Stimulated activated CD8-positive, alpha-beta memory T cell treated with anti-CD3 and anti-CD28 coated beads, Interleukin-7, amount 100 ng/mL, for 24 hours (primary cell): ENCODE data around the gene KCNK7.

Experiments
- DNase-seq: peaks from one replicate; pipeline ENCODE4 v3.0.0-alpha.2; 2020; ENCODE audit warnings: low read depth

KCNK7 gene

DNA sequence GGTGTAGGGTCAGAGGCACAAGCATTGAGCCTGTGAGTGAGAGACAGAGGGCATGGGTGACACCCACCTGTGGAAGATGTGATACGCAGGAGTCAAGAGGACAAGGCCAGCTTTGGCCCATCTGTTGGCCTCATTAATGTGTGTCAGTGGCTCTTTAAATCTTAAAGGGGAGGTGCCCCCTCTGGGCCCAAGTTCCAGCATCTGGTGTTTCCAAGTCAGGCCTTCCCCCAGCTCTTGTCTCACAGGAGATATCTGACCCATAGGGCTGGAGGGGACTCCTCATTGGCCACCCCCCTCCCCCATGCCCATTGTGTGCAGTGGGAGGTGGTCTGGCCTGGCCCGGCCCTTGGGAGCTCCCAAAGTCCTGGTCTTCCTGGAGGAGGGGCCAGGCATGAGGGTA, 8.9 kb downstream of the KCNK7 start:
- no peak for DNase-seq

- DNase-seq, result no peak
These were observed 9.4 kb downstream of the KCNK7 start for GRCh38 chr11:65586247-65586630.

DNA sequence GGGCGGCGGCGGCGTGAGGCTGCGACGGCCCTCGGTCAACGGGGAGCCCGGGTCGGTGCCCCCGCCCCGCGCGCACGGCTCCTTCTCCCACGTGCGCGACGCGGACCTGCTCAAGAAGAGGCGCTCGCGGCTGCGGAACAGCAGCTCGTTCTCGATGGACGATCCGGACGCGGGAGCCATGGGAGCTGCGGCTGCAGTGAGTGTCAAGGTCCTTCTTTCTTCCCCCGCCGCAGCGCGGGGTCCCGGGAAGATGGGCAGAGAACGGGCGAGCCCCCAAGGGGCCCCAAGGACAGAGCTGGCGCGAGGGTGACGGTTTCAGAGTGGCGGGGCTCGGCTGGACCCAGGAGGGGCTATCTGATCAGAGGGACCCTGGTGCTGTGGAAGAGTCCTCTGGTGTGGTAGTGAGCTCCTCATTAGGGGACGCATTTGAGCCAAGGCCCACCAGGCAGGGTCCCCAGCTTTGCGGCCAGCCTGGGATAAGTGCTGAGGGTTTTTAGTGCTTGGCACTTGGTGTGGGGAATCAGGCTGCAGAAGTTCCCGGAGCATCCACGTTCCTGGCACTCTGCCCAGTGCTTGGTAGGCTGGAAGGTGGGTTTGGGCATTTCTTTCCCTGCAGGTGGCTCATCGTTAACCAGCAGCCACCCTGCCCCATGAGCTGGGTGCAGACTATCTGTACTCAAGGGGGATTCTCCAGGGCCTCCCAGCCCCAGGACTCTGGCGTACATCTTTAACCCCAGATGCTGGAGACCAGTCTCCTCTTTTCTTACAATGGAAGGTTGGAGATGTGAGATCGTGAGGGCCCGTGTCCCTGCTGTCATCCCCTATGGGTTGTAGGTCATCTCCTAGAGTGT, 10.0 kb downstream of the KCNK7 start:
- no peak for DNase-seq

DNA sequence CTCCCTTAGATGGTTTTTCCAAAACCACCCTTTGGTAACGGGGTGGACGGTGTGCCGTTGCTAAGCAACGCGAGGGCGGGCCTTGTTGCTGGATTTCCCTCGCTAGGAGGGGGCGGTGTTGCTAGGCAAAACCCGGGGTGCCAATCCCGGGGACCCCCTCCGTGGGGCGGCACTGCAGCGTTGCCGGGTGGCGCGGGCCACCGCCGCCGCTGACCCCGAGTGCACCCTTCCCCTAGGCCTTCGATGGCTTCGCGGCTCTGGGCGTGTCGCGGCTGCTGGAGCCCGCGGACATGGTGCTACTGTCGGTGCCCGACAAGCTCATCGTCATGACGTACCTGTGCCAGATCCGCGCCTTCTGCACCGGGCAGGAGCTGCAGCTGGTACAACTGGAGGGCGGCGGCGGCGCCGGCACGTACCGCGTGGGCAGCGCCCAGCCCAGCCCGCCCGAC, 10.9 kb downstream of the KCNK7 start:
- DNase-seq, result no peak

DNA sequence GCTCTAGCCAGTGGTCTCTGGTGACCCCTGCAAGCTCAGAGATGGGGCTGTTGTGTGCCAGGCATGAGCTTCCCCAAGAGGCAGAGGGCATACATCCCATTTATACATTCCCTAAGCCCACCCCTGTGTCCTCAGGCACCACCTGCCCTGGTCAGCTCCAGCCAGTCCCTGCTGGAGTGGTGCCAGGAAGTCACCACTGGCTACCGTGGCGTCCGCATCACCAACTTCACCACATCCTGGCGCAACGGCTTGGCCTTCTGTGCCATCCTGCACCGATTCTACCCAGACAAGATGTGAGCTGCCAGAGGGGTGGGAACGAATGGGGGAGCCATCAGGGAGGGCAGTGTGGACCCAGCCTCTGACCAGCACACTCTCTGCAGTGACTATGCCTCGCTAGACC, 11.5 kb downstream of the KCNK7 start:
- no peak for DNase-seq

DNA sequence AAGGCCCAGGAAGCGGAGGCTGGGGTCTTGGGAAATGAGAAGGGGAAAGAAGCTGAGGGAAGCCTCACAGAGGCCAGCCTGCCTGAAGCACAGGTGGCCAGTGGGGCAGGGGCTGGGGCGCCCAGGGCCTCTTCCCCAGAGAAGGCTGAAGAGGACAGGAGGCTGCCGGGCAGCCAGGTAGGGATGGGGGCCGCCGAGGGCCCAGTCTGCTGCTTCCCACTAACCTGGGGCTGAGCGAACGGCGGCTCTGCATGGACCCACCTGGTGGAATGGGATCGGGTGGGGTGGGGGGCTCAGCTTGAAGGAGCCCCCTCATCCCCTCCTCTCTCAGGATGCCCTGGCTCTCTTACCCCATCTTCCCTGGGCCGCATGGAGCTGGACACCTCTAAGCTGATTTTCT, 12.0 kb downstream of the KCNK7 start:
- DNase-seq, result no peak

DNA sequence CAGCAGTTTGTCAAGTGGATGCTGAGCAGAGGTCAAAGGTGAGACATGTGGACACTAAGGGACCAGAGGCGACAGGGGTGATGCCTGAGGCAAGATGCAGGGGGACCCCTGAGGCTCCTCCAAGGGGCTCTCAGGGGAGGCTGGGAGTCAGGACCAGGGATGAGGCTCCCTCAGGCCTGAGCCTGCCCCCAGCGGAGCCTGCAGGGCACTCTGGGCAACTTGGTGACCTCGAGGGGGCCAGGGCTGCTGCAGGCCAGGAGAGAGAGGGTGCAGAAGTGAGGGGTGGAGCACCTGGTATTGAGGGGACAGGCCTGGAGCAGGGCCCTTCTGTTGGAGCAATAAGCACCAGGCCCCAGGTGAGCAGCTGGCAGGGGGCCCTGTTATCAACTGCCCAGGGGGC, 13.7 kb downstream of the KCNK7 start:
- no peak for DNase-seq

- DNase-seq, result no peak
These were observed 14.8 kb downstream of the KCNK7 start for GRCh38 chr11:65580756-65581155.

GRCh38 chr11:65580031-65580692, 15.4 kb downstream of the KCNK7 start:
- no peak for DNase-seq

GRCh38 chr11:65579291-65579690, 16.3 kb downstream of the KCNK7 start:
- DNase-seq, result no peak

GRCh38 chr11:65578667-65579066, 16.9 kb downstream of the KCNK7 start:
- no peak for DNase-seq

- DNase-seq, result no peak
These were observed 17.5 kb downstream of the KCNK7 start for GRCh38 chr11:65578134-65578533.

DNA sequence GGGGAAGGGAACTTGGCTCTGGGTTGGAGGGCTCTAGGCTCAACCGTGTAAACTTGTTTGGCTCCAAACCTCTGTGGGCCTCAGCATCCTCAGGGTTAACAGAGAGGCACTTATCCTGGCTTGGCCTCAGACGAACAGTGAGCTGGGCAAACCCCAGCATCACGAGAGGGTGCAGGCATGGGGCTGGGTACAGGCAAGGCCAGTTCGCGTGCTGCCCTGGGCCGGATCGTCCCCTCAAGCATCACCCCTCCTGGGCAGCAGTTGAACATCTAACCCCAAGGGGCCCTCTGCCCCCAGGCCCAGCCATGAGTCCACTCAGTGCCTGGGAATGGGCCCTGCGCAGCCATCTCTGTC, 17.9 kb downstream of the KCNK7 start:
- DNase-seq, result no peak

DNA sequence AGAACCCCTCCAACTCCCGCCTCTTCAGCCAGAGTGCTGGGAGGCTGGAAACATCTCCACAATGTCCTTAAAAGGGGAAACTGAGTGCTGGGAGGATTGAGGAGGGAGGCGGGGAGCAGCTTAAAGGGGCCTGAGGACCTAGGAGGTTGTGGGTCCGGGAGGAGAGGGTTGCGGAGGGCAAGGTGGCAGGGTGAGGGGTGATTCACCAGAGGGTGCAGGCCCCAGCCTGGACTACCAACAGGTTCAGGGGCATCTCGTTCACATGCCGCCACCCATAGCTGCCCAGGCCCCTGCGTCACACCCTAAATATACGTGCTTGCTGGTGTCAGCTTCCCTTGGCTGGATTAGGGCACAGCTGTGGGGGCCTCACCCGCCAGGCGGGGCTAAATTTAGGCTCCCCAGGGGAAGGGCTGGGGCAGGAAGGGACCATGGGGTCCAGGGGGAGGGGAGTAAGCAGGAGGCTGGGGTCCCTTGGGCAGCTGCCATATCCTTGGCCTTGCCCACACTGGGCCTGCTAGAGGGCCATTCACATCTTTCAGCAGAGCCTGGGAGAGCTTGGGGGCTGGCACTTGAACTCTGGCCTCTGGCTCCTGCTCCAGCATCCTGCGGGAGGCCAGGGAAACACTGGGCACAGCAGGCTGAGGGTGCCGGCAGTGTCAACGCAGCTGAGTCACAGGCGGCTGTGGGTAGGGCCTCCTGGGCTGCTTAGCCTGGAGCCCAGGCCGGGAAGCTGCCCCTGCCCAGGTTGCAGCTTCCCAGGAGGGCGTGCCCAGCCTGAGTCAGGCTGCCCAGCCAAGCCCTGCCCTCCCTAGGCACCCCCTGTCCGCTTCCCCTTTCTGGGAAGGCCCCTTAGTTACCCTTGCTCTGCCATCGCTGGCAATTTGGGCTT, 18.5 kb downstream of the KCNK7 start:
- no peak for DNase-seq

GRCh38 chr11:65576232-65576866, 19.3 kb downstream of the KCNK7 start:
- DNase-seq, result no peak

- DNase-seq, result no peak
These were observed 19.9 kb downstream of the KCNK7 start, which contains the start of gene EHBP1L1 for GRCh38 chr11:65575568-65576231. Gene EHBP1L1 (plus strand): TSS chr11:65576053. CDS start chr11:65576303, 250 bp downstream.

DNA sequence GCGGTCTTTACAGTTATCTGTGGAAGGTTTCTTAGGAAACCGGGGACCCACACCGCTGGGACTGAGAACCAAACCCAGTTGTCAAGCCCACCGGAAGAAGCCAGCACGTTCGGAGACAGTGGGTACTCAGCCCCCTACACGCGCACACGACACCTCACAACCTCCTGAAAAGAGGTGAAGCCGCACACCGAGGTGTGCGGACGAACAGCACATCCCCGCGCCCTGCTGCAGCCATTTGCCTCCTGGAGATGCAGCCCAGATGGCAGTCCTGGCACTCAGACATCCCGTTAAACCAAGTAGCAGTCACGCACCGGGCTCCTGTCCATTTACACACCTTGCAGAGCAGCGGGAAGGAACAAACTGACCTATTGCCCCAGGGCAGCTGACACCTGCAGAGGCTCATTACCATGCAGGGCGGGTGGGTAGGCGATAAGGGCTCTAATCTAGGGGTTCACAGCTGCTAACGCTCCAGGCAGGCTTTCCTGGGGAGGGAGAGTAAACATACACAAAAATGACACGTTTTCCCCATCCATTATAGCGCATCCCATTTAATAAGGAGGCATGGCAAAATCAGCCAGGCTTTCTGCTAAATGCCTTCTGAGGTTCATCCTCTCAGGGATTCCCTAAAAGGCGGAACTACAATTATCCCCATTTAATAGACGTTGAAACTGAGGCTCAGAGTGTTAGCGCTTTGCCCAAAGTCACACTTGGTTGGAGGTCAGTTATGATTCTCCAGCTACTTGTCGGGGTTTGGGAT, 20.6 kb downstream of the KCNK7 start:
- DNase-seq, result no peak

DNA sequence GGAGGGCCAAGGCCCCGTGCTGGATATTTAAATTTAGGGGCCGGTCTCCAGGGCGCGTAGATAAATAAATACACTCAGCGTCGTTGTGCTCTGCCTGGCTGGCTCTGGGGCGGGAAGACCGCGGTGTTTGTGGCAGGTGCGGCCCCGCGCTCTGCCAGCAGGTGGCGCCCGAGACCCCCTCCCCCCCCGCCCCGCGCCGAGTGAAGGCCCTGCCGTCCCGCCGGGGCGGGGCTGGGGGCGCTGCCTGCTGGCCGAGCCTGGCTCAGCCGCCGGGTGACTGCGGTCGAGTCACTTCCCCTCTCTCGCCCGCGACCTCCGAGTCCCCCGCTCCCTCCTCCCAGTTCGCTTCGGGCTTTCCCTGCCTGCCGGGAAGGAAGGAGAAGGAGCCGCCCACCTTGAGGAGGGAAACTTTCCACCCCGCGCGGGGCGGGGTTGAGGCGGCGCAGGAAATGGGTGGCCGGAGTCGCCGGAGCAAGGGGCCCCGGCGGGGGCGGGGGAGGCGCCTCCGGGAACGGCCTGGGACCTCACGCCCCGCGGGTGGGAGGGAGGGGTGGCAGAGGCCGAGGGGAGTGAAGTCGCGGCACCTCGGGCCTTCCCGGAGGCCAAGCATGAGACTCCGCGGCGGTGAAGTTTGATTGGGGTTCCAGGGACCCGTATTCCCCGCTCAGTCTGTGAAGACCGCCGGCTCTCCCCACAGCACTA, 21.3 kb downstream of the KCNK7 start:
- DNase-seq, result peak; percentile 66

DNA sequence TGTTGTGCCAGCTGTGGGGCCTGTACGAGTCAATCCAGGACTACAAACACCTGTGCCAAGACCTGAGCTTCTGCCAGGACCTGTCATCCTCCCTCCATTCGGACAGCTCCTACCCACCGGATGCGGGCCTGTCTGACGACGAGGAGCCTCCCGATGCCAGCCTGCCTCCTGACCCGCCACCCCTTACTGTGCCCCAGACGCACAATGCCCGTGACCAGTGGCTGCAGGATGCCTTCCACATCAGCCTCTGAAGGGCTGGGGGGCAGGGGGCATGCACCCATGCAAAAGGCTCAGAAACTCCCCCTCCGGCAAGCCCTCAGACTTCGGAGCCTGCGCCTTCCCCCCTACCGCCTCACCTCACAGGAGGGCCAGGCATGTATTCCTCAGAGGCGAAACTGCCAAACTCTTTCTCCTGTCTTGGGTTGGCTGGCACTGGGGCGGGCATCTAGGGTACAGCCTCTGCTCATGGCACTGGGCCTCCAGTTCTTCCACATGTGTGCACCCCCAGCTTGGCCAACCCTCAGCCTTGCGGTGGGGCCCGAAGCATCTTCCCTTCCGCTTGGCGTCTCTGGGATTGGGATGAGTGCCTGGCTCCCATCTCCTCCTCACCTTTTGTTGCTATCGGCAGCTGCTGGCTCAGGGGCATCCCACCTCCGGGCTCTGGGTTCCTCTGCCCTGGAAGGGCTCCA, 22.1 kb downstream of the KCNK7 start:
- DNase-seq, result no peak
